ENCODE measurements around the gene ATP5IF1. TPM values are rescaled to one million over a fixed set of nuclear protein-coding genes. Genes with fewer than 3 reads are reported as not detected.

Gene ATP5IF1
- total RNA-seq, 2 experiments from 2014 or later = 204 to 222 TPM

- CTCF ChIA-PET = interaction anchor here (0.7 kb wide), 1 partner anchor 1244 kb away, joined by 3 read pairs; no protein-coding TSS in a partner anchor
Observed at GRCh38 chr1:28239004-28239403, 3.1 kb downstream of the ATP5IF1 start.

GRCh38 chr1:28240024-28240423 is 4.1 kb downstream of the ATP5IF1 start:
- ATAC-seq = no peak
- CTCF ChIA-PET = no interaction called here
- POLR2A ChIA-PET = no interaction called here

More at GRCh38 chr1:28239004-28239403, 3.1 kb downstream of the ATP5IF1 start:
- Mint-ChIP-seq H3K27ac (no peak overlapping the region), H3K27me3 (ENCODE audit: low read depth) (no peaks in the 10 kb centered on the region), H3K9me3 (ENCODE audit: insufficient read depth) (no peaks in the 10 kb centered on the region), H3K4me1 (ENCODE audit: low read depth) (peaks cover 14% of the 10 kb centered on the region), H3K4me3 (no peak overlapping the region), H3K36me3 (ENCODE audit: low read depth) (peaks cover 9% of the 10 kb centered on the region)
- DNase-seq (no peak), ATAC-seq (no peak)
- POLR2A ChIA-PET = no interaction called here

GRCh38 chr1:28241638-28242241 is 5.8 kb downstream of the ATP5IF1 start:
- ATAC-seq (no peak), DNase-seq (no peak)
- no peaks in the 10 kb centered on the region for H3K27me3 Mint-ChIP-seq (ENCODE audit: low read depth)
- no peak overlapping the region for H3K27ac Mint-ChIP-seq
- peaks cover 9% of the 10 kb centered on the region for H3K36me3 Mint-ChIP-seq (ENCODE audit: low read depth)
- H3K4me1 Mint-ChIP-seq (ENCODE audit: low read depth) = peaks cover 32% of the 10 kb centered on the region
- H3K9me3 Mint-ChIP-seq (ENCODE audit: insufficient read depth) = no peaks in the 10 kb centered on the region
- H3K4me3 Mint-ChIP-seq = no peak overlapping the region
- ChIA-PET CTCF (interaction anchor here (2.4 kb wide), 1 partner anchor 118 kb away, joined by 11 read pairs; no protein-coding TSS in a partner anchor), POLR2A (no interaction called here)

More at GRCh38 chr1:28240024-28240423, 4.1 kb downstream of the ATP5IF1 start:
- H3K27me3 Mint-ChIP-seq (ENCODE audit: low read depth) = no peaks in the 10 kb centered on the region
- H3K36me3 Mint-ChIP-seq (ENCODE audit: low read depth) = peaks cover 9% of the 10 kb centered on the region
- no peak overlapping the region for H3K27ac Mint-ChIP-seq
- no peak overlapping the region for H3K4me3 Mint-ChIP-seq
- H3K9me3 Mint-ChIP-seq (ENCODE audit: insufficient read depth) = no peaks in the 10 kb centered on the region
- no peak for DNase-seq
- H3K4me1 Mint-ChIP-seq (ENCODE audit: low read depth) = peaks cover 22% of the 10 kb centered on the region

- H3K27ac Mint-ChIP-seq = peak overlapping the region; percentile 89
- H3K36me3 Mint-ChIP-seq (ENCODE audit: low read depth) = peaks cover 7% of the 10 kb centered on the region
- DNase-seq (no peak), ATAC-seq (no peak)
- H3K4me1 Mint-ChIP-seq (ENCODE audit: low read depth) = peaks cover 48% of the 10 kb centered on the region
- H3K4me3 Mint-ChIP-seq = peak overlapping the region; percentile 59
- H3K9me3 Mint-ChIP-seq (ENCODE audit: insufficient read depth) = no peaks in the 10 kb centered on the region
- ChIA-PET CTCF (interaction anchor here (0.8 to 2.4 kb wide), 7 partner anchors 8 to 493 kb away, joined by 3 to 11 read pairs (median 4); partner anchors contain the start of genes ATP5IF1, TRNAU1AP and YTHDF2), POLR2A (interaction anchor here (0.8 to 4.6 kb wide), 4 partner anchors 8 to 83 kb away, joined by 3 to 49 read pairs (median 6); partner anchors contain the start of gene ATP5IF1)
- no peaks in the 10 kb centered on the region for H3K27me3 Mint-ChIP-seq (ENCODE audit: low read depth)
Observed at GRCh38 chr1:28243685-28244311, 7.9 kb downstream of the ATP5IF1 start.

- Mint-ChIP-seq H3K27me3 (ENCODE audit: low read depth) (no peaks in the 10 kb centered on the region), H3K4me1 (ENCODE audit: low read depth) (peaks cover 57% of the 10 kb centered on the region), H3K9me3 (ENCODE audit: insufficient read depth) (no peaks in the 10 kb centered on the region), H3K4me3 (peak overlapping the region; percentile 59), H3K36me3 (ENCODE audit: low read depth) (peaks cover 2% of the 10 kb centered on the region), H3K27ac (peak overlapping the region; percentile 89)
- CTCF ChIA-PET = interaction anchor here (0.6 to 1.7 kb wide), 5 partner anchors 9 to 492 kb away, joined by 3 to 8 read pairs (median 4); partner anchors contain the start of genes ATP5IF1, TRNAU1AP and YTHDF2
- POLR2A ChIA-PET = interaction anchor here (0.8 to 5.3 kb wide), 7 partner anchors 9 to 262 kb away, joined by 3 to 52 read pairs (median 5); partner anchors contain the start of genes ATP5IF1 and MED18
- DNase-seq (no peak), ATAC-seq (no peak)
Observed at GRCh38 chr1:28244549-28245251, 8.8 kb downstream of the ATP5IF1 start.

- DNase-seq = peak; percentile 81
- ATAC-seq = peak; percentile 39
- Mint-ChIP-seq H3K27ac (peak overlapping the region; percentile 94), H3K4me1 (ENCODE audit: low read depth) (peaks cover 66% of the 10 kb centered on the region), H3K9me3 (ENCODE audit: insufficient read depth) (no peaks in the 10 kb centered on the region), H3K4me3 (peak overlapping the region; percentile 80), H3K27me3 (ENCODE audit: low read depth) (no peaks in the 10 kb centered on the region), H3K36me3 (ENCODE audit: low read depth) (no peaks in the 10 kb centered on the region)
- CTCF ChIA-PET = interaction anchor here (0.7 to 1.8 kb wide), 8 partner anchors 9 to 262 kb away, joined by 3 to 13 read pairs (median 4); partner anchors contain the start of genes ATP5IF1, EYA3 and MED18
- POLR2A ChIA-PET = interaction anchor here (0.6 to 5.4 kb wide), 13 partner anchors 10 to 402 kb away, joined by 3 to 84 read pairs (median 5); partner anchors contain the start of genes ATP5IF1, EYA3, MED18 and RNU11
Observed at GRCh38 chr1:28246427-28246832, 10.5 kb downstream of the ATP5IF1 start.

GRCh38 chr1:28247612-28248272 is 11.8 kb downstream of the ATP5IF1 start:
- no peaks in the 10 kb centered on the region for H3K27me3 Mint-ChIP-seq (ENCODE audit: low read depth)
- ChIA-PET POLR2A (interaction anchor here (1.6 to 5.4 kb wide), 6 partner anchors 11 to 333 kb away, joined by 4 to 84 read pairs (median 30); partner anchors contain the start of genes ATP5IF1, MED18 and SESN2), CTCF (interaction anchor here (0.7 to 3.9 kb wide), 46 partner anchors 12 to 629 kb away, joined by 3 to 125 read pairs (median 8); partner anchors contain the start of genes ATP5IF1, EYA3, MED18 and PHACTR4)
- H3K4me3 Mint-ChIP-seq = peak overlapping the region; percentile 80
- ATAC-seq (no peak), DNase-seq (peak; percentile 40)
- H3K9me3 Mint-ChIP-seq (ENCODE audit: insufficient read depth) = no peaks in the 10 kb centered on the region
- H3K36me3 Mint-ChIP-seq (ENCODE audit: low read depth) = no peaks in the 10 kb centered on the region
- H3K27ac Mint-ChIP-seq = peak overlapping the region; percentile 94
- peaks cover 65% of the 10 kb centered on the region for H3K4me1 Mint-ChIP-seq (ENCODE audit: low read depth)

- Mint-ChIP-seq H3K4me1 (ENCODE audit: low read depth) (peaks cover 58% of the 10 kb centered on the region), H3K27ac (peak overlapping the region; percentile 94), H3K4me3 (peak overlapping the region; percentile 35), H3K27me3 (ENCODE audit: low read depth) (no peaks in the 10 kb centered on the region), H3K36me3 (ENCODE audit: low read depth) (no peaks in the 10 kb centered on the region), H3K9me3 (ENCODE audit: insufficient read depth) (no peaks in the 10 kb centered on the region)
- CTCF ChIA-PET = interaction anchor here (0.6 to 3.9 kb wide), 70 partner anchors 12 to 629 kb away, joined by 3 to 125 read pairs (median 5); partner anchors contain the start of genes ATP5IF1, EYA3, MED18 and PHACTR4
- peak; percentile 91 for DNase-seq
- POLR2A ChIA-PET = interaction anchor here (1.0 to 5.4 kb wide), 12 partner anchors 10 to 420 kb away, joined by 4 to 84 read pairs (median 10); partner anchors contain the start of genes ATP5IF1, GMEB1, MED18 and PHACTR4
- peak; percentile 16 for ATAC-seq
Observed at GRCh38 chr1:28248273-28249012, 12.5 kb downstream of the ATP5IF1 start.

- Mint-ChIP-seq H3K4me3 (peak overlapping the region; percentile 35), H3K27ac (peak overlapping the region; percentile 94), H3K4me1 (ENCODE audit: low read depth) (peaks cover 51% of the 10 kb centered on the region), H3K27me3 (ENCODE audit: low read depth) (no peaks in the 10 kb centered on the region), H3K9me3 (ENCODE audit: insufficient read depth) (no peaks in the 10 kb centered on the region), H3K36me3 (ENCODE audit: low read depth) (no peaks in the 10 kb centered on the region)
- ChIA-PET POLR2A (interaction anchor here (1.0 to 5.4 kb wide), 10 partner anchors 9 to 420 kb away, joined by 4 to 84 read pairs (median 10); partner anchors contain the start of genes ATP5IF1, GMEB1, MED18 and PHACTR4), CTCF (interaction anchor here (0.6 to 3.9 kb wide), 67 partner anchors 11 to 628 kb away, joined by 3 to 125 read pairs (median 5); partner anchors contain the start of genes ATP5IF1, EYA3, MED18 and PHACTR4)
- ATAC-seq (no peak), DNase-seq (peak; percentile 47)
Observed at GRCh38 chr1:28249013-28249865, 13.3 kb downstream of the ATP5IF1 start.

Data from activated CD8-positive, alpha-beta T cell treated with anti-CD3 and anti-CD28 coated beads, Interleukin-2, amount 10 ng/mL, durations not matched to agents 7 days and 5 days (primary cell).